ENCODE measurements around the gene MALL. TPM values are rescaled to one million over a fixed set of nuclear protein-coding genes. Genes with fewer than 3 reads are reported as not detected.

The MALL gene
- total RNA-seq, 3 donors from 2014 or later, result 170 to 672 (median 264) TPM

- no peaks in the 10 kb centered on the region for H3K36me3 ChIP-seq (ENCODE audit: low read depth)
- no peaks in the 10 kb centered on the region for H3K9me3 ChIP-seq
- no peak for ATAC-seq
- intact Hi-C loops (cut with DNase I, micrococcal nuclease), result no loop called here
- TF ChIP-seq CTCF (IDR thresholded peaks at IDR 0.05), result no peak
- DNase-seq, result no peak
- H3K4me3 ChIP-seq, result no peak overlapping the region
- H3K4me1 ChIP-seq (ENCODE audit: low read depth), result no peaks in the 10 kb centered on the region
Measured at GRCh38 chr2:110134025-110134424, 18.4 kb upstream of the MALL start.

- DNase-seq (no peak), ATAC-seq (no peak)
- intact Hi-C loops (cut with DNase I, micrococcal nuclease), result no loop called here
- Histone ChIP-seq H3K4me1 (ENCODE audit: low read depth) (no peaks in the 10 kb centered on the region), H3K36me3 (ENCODE audit: low read depth) (no peaks in the 10 kb centered on the region), H3K9me3 (no peaks in the 10 kb centered on the region), H3K4me3 (no peak overlapping the region)
- no peak for TF ChIP-seq CTCF (IDR thresholded peaks at IDR 0.05)
Measured at GRCh38 chr2:110131166-110131565, 15.5 kb upstream of the MALL start.

- no peak overlapping the region for H3K4me3 ChIP-seq
- no peaks in the 10 kb centered on the region for H3K9me3 ChIP-seq
- no peaks in the 10 kb centered on the region for H3K4me1 ChIP-seq (ENCODE audit: low read depth)
- intact Hi-C loops (cut with DNase I, micrococcal nuclease), result no loop called here
- TF ChIP-seq CTCF (IDR thresholded peaks at IDR 0.05), result no peak
- DNase-seq, result no peak
- ATAC-seq, result no peak
- H3K36me3 ChIP-seq (ENCODE audit: low read depth), result no peaks in the 10 kb centered on the region
Measured at GRCh38 chr2:110130757-110131156, 15.1 kb upstream of the MALL start.

- ATAC-seq (no peak), DNase-seq (no peak)
- no peak for TF ChIP-seq CTCF (IDR thresholded peaks at IDR 0.05)
- H3K36me3 ChIP-seq (ENCODE audit: low read depth), result no peaks in the 10 kb centered on the region
- no peak overlapping the region for H3K4me3 ChIP-seq
- no peaks in the 10 kb centered on the region for H3K9me3 ChIP-seq
- H3K4me1 ChIP-seq (ENCODE audit: low read depth), result no peaks in the 10 kb centered on the region
- intact Hi-C loops (cut with DNase I, micrococcal nuclease), result no loop called here
Measured at GRCh38 chr2:110126906-110127305, 11.3 kb upstream of the MALL start.

- Histone ChIP-seq H3K9me3 (no peaks in the 10 kb centered on the region), H3K4me1 (ENCODE audit: low read depth) (no peaks in the 10 kb centered on the region), H3K4me3 (no peak overlapping the region), H3K36me3 (ENCODE audit: low read depth) (no peaks in the 10 kb centered on the region)
- TF ChIP-seq CTCF (IDR thresholded peaks at IDR 0.05), result no peak
- intact Hi-C loops (cut with DNase I, micrococcal nuclease), result no loop called here
- ATAC-seq (no peak), DNase-seq (no peak)
Measured at GRCh38 chr2:110126086-110126773, 10.6 kb upstream of the MALL start.
